Fibroblast of mammary gland (primary cell): ENCODE measurements around the gene ZNF341.

Experiments used
- DNase-seq: peaks from one replicate; pipeline ENCODE4 v3.0.0-alpha.2; 2010; ENCODE audit warnings: low read depth
- H3K4me3 ChIP-seq: 2 replicates; pipeline ENCODE4 v1.5.1; 2011; ENCODE audit warnings: low read depth, mild to moderate bottlenecking, low read length, moderate library complexity; ENCODE audit not compliant: control insufficient read depth
- TF ChIP-seq, protein P1 (sequence below): conservative IDR thresholded peaks from 2 replicates; pipeline ENCODE4 v1.5.1; 2011; ENCODE audit warnings: low read depth, low read length, inconsistent platforms; ENCODE audit not compliant: control insufficient read depth, insufficient read depth

Gene ZNF341

DNA sequence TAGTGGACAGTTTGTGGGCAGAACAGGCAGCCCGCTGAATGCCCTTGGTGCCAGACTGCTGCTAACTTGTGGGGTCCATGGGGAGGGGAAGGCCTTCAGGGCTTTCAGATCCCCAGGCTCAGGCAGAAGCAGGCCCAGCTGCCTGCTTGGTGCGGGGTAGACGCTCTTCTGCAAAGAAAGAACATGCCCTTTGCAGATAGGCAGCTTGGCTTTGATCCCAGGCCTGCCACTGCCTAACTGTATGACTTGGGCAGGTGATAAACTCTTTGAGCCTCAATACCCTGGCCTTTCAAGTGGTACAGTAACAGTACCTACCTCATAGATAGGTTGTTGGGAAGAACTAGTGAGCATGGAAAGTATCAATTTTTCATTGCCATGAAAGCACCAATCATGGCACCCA lies 107.8 kb downstream of the ZNF341 start:
- TF ChIP-seq, protein P1, sequence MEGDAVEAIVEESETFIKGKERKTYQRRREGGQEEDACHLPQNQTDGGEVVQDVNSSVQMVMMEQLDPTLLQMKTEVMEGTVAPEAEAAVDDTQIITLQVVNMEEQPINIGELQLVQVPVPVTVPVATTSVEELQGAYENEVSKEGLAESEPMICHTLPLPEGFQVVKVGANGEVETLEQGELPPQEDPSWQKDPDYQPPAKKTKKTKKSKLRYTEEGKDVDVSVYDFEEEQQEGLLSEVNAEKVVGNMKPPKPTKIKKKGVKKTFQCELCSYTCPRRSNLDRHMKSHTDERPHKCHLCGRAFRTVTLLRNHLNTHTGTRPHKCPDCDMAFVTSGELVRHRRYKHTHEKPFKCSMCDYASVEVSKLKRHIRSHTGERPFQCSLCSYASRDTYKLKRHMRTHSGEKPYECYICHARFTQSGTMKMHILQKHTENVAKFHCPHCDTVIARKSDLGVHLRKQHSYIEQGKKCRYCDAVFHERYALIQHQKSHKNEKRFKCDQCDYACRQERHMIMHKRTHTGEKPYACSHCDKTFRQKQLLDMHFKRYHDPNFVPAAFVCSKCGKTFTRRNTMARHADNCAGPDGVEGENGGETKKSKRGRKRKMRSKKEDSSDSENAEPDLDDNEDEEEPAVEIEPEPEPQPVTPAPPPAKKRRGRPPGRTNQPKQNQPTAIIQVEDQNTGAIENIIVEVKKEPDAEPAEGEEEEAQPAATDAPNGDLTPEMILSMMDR = no peak
- no peak for DNase-seq

DNA sequence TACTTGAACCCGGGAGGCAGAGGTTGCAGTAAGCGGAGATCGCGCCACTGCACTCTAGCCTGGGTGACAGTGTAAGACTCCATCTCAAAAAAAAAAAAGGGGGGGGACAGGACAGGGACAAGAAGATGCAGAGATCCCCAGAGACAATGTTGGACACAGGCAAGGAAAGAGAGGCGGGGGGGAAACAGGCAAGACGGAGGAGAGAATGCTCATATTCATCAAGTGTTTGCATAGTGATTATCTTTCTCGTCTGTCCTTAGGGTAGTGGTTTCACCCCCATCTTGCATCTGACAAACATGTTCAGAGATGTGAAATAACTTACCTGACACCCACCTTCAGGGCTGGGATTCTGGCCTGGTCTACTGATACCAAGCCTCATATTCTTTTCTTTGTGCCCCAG lies 108.4 kb downstream of the ZNF341 start:
- DNase-seq = no peak
- H3K4me3 ChIP-seq = no peak overlapping the region
- TF ChIP-seq, protein P1 = no peak

More for the DNA sequence above, 107.8 kb downstream of the ZNF341 start:
- no peak overlapping the region for H3K4me3 ChIP-seq

DNA sequence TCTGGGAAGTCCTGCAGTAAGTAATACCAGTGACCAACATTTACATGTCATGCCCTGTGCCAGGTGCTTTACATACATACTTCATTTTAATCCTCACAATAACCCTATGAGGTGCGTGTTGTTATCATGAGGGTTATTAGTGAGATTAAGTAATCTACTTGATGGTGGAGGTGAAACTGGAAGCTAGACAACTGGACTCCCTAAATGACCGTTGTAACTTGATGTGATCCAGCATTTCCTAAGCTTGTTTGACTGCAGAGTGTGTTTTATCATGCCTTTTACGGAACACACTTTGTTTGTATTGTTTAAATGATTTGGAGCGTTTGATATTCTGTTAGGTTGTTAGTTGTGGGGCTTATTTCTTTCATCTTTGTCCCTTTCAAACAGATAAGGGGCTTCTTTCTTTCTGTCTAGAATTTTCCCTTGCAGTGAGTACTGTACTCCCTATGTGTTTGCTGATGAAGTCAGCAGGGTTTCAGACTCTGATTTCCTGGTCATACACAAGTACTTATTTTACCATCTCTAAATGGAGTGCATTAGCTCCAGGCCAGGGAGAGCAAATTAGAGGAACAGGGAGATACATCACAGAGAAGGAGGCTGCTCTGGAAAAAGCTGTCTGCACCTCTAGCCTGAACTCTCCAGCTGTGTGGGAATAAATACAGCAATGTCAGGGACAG lies 109.1 kb downstream of the ZNF341 start:
- TF ChIP-seq, protein P1 = no peak
- no peak overlapping the region for H3K4me3 ChIP-seq
- no peak for DNase-seq

DNA sequence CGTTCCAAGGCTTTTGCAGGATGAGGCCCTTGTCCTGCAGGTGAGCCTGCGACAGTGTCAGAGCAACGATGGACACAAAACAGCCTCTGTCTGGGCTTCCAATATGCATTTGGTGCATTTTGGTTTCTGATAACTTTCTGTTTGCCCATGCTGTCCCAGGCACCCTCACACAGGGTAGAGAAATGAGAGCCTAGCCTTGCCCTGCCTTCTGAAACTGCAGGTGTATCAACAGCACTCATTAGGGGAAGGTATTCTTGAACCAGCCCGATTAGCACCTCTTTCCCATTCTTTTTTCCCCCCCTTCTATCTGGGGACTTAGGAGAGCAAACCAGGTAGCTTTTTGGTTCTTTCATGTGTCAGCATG lies 109.6 kb downstream of the ZNF341 start:
- DNase-seq = no peak
- no peak overlapping the region for H3K4me3 ChIP-seq

More for the DNA sequence above, 109.6 kb downstream of the ZNF341 start:
- TF ChIP-seq, protein P1 = no peak
